Breast epithelium (tissue), 4 donors: ENCODE data around the gene LBHD2. TPM values are rescaled to one million over a fixed set of nuclear protein-coding genes. Genes with fewer than 3 reads are reported as not detected.

ENCODE experiments used
- DNase-seq, 2 donors: peaks; one replicate each; pipeline ENCODE4 v3.0.0-alpha.2; 2019; ENCODE audit warnings: low spot score in 2 of 2
- H3K27ac ChIP-seq, 2 donors: fragments of 200-600 bp; sonication (generic) in 1 of 2; one replicate each; pipeline ENCODE4 v1.5.1; 2016 to 2019; ENCODE audit warnings: mild to moderate bottlenecking in 1 of 2
- H3K27me3 ChIP-seq, 2 donors: fragments of 200-600 bp; sonication (generic) in 1 of 2; one replicate each; pipeline versions ENCODE4 v1.5.1 to v1.6.0; 2017 to 2019; ENCODE audit warnings: control low read depth in 1 of 2, mild to moderate bottlenecking in 1 of 2
- H3K36me3 ChIP-seq: fragments of 200-600 bp; one replicate; pipeline ENCODE4 v1.5.1; 2019
- H3K4me1 ChIP-seq, 2 donors: fragments of 200-600 bp; sonication (generic); one replicate each; pipeline ENCODE4 v1.5.1; 2016 to 2019; ENCODE audit warnings: control low read depth in 1 of 2
- H3K4me3 ChIP-seq, 3 donors: fragments of 200-600 bp; sonication (generic); 1 replicate in 2 of 3; 2 replicates in 1 of 3; pipeline ENCODE4 v1.5.1; 2016 to 2019; ENCODE audit warnings: mild to moderate bottlenecking in 3 of 3, moderate library complexity in 2 of 3
- H3K9me3 ChIP-seq, 2 donors: fragments of 200-600 bp; sonication (generic) in 1 of 2; one replicate each; pipeline ENCODE4 v1.5.1; 2016 to 2019; ENCODE audit warnings: control low read depth in 1 of 2
- CTCF ChIP-seq, 3 donors: fragments of 450-650 bp; IDR thresholded peaks; one replicate each; pipeline ENCODE4 v1.5.1; 2016 to 2017; ENCODE audit warnings: antibody characterized with exemption in 3 of 3, mild to moderate bottlenecking in 3 of 3, moderate library complexity in 3 of 3
- POLR2A ChIP-seq: fragments of 450-650 bp; IDR thresholded peaks from one replicate; pipeline ENCODE4 v1.6.1; 2016; ENCODE audit warnings: antibody characterized with exemption, mild to moderate bottlenecking, moderate library complexity
- POLR2AphosphoS5 ChIP-seq, 3 donors: sonication (generic); formaldehyde crosslinking; IDR thresholded peaks; one replicate each; pipeline ENCODE4 v1.6.1; 2017; ENCODE audit warnings: antibody characterized with exemption in 3 of 3
- intact Hi-C: fragments of 100-400 bp; cut with DNase I; formaldehyde crosslinking; loops from one replicate; pipeline ENCODE4 v1.15.1; 2023; ENCODE audit warnings: low total_unique reads
- total RNA-seq, 3 donors: library from RNA; depleted of rRNA; stranded (reverse); fragments of >200 nt; gene quantifications; one replicate each; pipeline ENCODE4 v1.1.0, GENCODE V29; 2016

The LBHD2 gene
- total RNA-seq, 3 donors from 2014 or later = not detected

GRCh38 chr14:103091883-103092222, 7.8 kb downstream of the LBHD2 start:
- TF ChIP-seq POLR2A (no peak), CTCF (IDR thresholded peaks at IDR 0.05) (no peak), POLR2AphosphoS5 (IDR thresholded peaks at IDR 0.05) (no peak)
- Histone ChIP-seq H3K27me3 (no peaks in the 10 kb centered on the region), H3K4me1 (no peaks in the 10 kb centered on the region), H3K36me3 (no peaks in the 10 kb centered on the region), H3K4me3 (peak overlapping the region; percentile 46 to 75 (median 54)), H3K9me3 (no peaks in the 10 kb centered on the region), H3K27ac (peak overlapping the region in 1 of 2 donors; percentile 27)
- no peak for DNase-seq
- intact Hi-C loops = no loop called here

DNA sequence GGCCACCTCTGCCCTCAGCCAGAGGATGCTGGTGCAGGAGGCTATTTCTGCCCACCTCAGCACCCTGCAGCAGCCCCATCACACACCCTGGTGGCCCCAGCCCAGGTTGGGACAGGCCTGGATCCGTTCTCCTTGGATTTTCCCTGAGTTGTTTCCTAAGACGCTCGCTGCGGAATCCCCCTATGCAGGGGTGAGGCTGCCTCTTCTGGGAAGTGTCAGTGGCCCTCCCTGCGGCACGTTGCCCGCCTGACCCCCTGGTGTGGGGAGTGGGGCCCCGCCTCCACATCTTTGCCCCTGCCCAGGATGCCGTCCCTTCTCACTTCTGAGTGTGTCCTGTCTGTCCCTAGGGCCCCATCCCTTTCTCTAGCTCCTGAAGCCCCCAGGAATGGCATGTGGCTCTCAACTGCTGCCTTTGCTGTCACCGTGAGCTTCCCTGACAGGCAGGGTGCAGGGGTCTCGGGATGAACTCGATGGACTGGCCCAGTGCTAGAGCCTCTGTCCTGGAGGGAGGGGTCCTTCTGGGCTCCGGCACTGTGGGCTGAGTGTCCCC, 9.9 kb downstream of the LBHD2 start:
- H3K36me3 ChIP-seq = no peaks in the 10 kb centered on the region
- H3K27me3 ChIP-seq = no peaks in the 10 kb centered on the region
- TF ChIP-seq POLR2AphosphoS5 (IDR thresholded peaks at IDR 0.05) = no peak
- TF ChIP-seq POLR2A = no peak
- no peak for TF ChIP-seq CTCF (IDR thresholded peaks at IDR 0.05)
- intact Hi-C loops = no loop called here
- H3K4me1 ChIP-seq = no peaks in the 10 kb centered on the region
- H3K27ac ChIP-seq = peak overlapping the region in 1 of 2 donors; percentile 61
- no peak for DNase-seq
- H3K9me3 ChIP-seq = no peaks in the 10 kb centered on the region
- peak overlapping the region in 1 of 3 donors; percentile 19 for H3K4me3 ChIP-seq

DNA sequence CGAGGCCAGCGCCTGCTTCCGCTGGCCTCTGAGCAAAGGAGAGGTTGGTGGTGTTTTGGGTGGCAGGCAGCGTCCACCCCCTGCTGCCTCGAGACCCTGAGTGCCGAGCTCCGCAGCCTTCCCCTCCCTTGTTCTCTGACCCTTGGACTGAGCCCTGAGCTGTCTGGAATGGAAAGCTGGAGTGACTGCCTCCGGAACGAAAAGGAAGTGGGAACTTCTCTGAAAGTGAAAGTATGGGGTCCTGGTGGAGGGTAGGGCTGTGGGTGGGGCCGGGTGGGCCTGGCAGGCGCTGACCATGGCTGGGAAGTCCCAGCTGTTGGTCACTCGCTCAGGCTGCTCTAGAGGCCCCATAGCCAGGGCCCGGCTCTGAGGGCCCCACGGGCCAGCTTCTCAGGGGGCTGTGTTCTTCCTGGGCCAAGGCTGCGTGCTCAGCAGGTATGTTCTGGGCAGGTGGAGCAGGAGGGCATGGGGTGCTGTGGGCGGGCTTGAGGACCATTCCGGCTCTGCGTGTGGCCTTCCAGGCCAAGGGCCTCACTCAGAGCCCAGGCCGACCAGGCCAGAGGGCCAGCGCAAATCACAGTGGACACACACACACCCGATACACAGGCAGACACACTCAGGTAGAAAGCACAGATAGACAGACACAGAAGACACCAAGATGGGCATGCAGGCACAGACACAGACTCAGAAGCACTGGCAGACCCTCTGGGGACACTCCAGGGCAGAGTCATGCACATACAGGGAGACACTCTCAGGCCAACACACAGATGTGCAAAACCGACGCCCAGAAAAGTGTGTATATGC, 10.6 kb downstream of the LBHD2 start, which contains the start of gene EXOC3L4:
EXOC3L4 (plus strand) TSS at position 320 of the 804 bp plus-strand sequence. CDS start 5,495 bp downstream, outside the sequence.
- no peak for TF ChIP-seq CTCF (IDR thresholded peaks at IDR 0.05)
- TF ChIP-seq POLR2AphosphoS5 (IDR thresholded peaks at IDR 0.05) = no peak
- TF ChIP-seq POLR2A = no peak
- Histone ChIP-seq H3K27ac (peak within 1 kb of the TSS; percentile 13 to 61), H3K9me3 (no peaks in the 10 kb centered on the region), H3K36me3 (no peaks in the 10 kb centered on the region), H3K27me3 (no peaks in the 10 kb centered on the region), H3K4me1 (no peaks in the 10 kb centered on the region), H3K4me3 (peak within 1 kb of the TSS in 1 of 3 donors; percentile 19)
- intact Hi-C loops = no loop called here
- DNase-seq = no peak

DNA sequence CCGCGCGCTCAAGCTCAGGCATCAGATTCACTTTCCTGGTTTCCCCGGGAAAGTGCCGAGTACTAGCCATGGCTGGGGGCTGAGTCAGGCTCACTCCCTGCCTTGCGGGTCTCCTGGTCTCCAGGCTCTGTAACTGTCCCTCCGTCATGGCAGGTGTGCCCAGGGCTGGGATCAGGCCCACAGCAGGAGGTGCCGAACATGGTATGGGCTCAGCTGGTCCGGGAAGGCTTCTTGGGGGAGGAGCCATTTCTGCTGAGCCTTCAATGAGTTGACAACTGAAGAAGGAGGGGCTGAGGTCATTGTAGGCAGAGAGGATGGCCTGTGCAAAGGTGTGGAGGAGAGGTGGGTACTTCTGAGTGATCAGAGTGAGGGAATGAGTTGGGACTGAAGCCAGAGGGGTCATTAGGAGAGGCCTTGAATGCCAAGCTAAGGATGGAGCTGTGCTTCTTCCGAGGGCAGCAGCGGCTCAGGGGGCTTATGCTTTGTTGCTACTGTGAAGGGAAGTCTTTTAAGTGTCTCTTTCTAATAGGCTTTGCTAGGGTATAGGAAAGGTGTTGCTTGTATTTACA, 11.3 kb downstream of the LBHD2 start:
- Histone ChIP-seq H3K4me1 (no peaks in the 10 kb centered on the region), H3K9me3 (no peaks in the 10 kb centered on the region), H3K27ac (no peak overlapping the region), H3K4me3 (no peak overlapping the region), H3K27me3 (no peaks in the 10 kb centered on the region), H3K36me3 (no peaks in the 10 kb centered on the region)
- intact Hi-C loops = no loop called here
- no peak for DNase-seq
- TF ChIP-seq POLR2AphosphoS5 (IDR thresholded peaks at IDR 0.05) (no peak), POLR2A (no peak), CTCF (IDR thresholded peaks at IDR 0.05) (no peak)

GRCh38 chr14:103096387-103096786, 12.4 kb downstream of the LBHD2 start:
- Histone ChIP-seq H3K36me3 (no peaks in the 10 kb centered on the region), H3K27ac (no peak overlapping the region), H3K4me1 (no peaks in the 10 kb centered on the region), H3K9me3 (no peaks in the 10 kb centered on the region), H3K4me3 (no peak overlapping the region), H3K27me3 (peaks cover 0 to 1% of the 10 kb centered on the region in 2 donors)
- no peak for DNase-seq
- no peak for TF ChIP-seq POLR2AphosphoS5 (IDR thresholded peaks at IDR 0.05)
- no peak for TF ChIP-seq POLR2A
- intact Hi-C loops = no loop called here
